ENCODE measurements around the gene JAK3. TPM values are rescaled to one million over a fixed set of nuclear protein-coding genes. Genes with fewer than 3 reads are reported as not detected.

Gene JAK3
- total RNA-seq, 1 experiment from 2014 or later = 4.4 TPM

DNA sequence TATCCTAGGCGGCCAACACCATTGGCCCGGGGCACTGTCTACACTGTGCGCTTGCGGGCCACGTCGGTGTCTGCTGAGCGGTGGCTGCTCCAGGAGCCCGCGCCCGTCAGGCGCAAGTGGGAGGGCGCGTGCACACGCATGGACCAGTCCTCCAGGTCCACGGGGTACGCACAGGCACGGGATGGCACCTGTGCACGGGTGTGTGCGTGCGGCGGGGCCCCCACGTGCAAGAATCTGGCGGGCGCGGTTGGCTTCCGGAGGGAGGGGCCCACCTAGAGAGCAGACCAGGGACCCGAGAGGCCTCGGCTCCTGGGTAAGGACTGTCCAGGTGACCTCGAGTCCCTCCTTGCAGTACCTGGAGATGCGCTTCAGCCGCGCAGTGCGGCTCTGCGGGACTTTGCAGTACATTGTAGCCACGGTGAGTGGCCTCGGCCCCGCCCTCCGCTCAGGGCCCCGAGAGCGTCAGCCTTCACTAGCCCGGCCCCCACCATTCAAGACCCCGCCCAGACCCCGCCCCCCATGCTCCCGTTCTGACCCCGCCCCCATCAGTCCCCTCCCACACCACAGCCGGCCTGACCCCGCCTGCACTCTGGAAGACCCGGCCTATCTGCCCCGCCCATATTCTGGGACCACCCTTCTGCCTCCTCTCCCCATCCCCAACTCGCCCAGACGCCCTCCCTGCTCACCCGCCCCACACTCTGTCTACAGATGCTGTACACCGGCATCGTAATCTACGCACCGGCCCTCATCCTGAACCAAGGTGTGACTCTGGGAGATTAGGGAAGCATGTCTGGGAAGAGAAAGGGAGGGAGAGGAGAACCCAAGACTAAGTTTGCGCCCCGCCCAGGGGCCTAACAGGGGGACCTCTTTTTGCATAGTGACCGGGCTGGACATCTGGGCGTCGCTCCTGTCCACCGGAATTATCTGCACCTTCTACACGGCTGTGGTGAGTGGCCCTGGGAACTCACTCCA lies 26.3 kb upstream of the JAK3 start (continued):
- no peak for TF ChIP-seq SMAD3 (CRISPR knock-in tag; IDR thresholded peaks at IDR 0.05; ENCODE audit: borderline replicate concordance)
- no peak for TF ChIP-seq PRRX2 (CRISPR knock-in tag; IDR thresholded peaks at IDR 0.05)
- no peak for TF ChIP-seq SMAD4 (CRISPR knock-in tag; IDR thresholded peaks at IDR 0.05)
- TF ChIP-seq, protein P1, sequence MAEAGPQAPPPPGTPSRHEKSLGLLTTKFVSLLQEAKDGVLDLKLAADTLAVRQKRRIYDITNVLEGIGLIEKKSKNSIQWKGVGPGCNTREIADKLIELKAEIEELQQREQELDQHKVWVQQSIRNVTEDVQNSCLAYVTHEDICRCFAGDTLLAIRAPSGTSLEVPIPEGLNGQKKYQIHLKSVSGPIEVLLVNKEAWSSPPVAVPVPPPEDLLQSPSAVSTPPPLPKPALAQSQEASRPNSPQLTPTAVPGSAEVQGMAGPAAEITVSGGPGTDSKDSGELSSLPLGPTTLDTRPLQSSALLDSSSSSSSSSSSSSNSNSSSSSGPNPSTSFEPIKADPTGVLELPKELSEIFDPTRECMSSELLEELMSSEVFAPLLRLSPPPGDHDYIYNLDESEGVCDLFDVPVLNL (CRISPR knock-in tag; IDR thresholded peaks at IDR 0.05; ENCODE audit: borderline replicate concordance, low read depth) = no peak
- no peak for TF ChIP-seq ZBTB21 (CRISPR knock-in tag; IDR thresholded peaks at IDR 0.05; ENCODE audit: borderline replicate concordance)
- TF ChIP-seq, protein P2, sequence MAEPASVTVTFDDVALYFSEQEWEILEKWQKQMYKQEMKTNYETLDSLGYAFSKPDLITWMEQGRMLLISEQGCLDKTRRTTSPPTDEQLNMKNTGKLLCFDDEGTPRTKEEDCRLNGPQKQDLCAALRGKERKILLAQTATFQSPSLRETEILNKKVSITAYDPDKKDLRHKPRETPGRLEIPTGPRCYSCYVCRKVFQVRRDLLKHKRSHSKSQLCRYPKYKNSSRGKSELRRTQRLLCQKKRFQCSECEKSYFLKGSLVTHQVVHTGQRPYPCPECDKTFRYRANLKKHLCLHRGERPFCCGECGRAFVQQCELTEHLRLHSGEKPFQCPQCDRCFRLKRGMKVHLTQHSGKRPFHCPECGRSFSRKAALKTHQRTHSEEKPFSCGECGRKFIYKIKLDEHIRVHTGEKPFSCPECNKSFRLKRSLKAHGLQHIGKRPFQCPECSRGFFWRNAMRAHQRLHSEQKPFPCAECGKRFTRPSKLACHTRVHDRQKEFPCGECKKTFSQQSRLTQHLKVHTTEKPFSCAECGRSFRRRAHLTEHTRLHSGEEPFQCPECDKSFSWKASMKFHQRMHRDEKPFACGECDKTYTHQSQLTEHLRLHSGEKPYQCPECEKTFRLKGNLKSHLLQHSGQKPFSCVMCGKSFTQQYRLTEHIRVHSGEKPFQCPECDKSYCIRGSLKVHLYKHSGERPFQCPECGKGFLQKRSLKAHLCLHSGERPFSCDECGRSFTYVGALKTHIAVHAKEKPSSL (CRISPR knock-in tag; conservative IDR thresholded peaks at IDR 0.05) = no peak
- TF ChIP-seq CREB1 (CRISPR knock-in tag; IDR thresholded peaks at IDR 0.05) = no peak
- TF ChIP-seq, protein P3, sequence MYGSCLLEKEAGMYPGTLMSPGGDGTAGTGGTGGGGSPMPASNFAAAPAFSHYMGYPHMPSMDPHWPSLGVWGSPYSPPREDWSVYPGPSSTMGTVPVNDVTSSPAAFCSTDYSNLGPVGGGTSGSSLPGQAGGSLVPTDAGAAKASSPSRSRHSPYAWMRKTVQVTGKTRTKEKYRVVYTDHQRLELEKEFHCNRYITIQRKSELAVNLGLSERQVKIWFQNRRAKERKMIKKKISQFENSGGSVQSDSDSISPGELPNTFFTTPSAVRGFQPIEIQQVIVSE (CRISPR knock-in tag; IDR thresholded peaks at IDR 0.05; ENCODE audit: borderline replicate concordance) = no peak
- TF ChIP-seq, protein P4, sequence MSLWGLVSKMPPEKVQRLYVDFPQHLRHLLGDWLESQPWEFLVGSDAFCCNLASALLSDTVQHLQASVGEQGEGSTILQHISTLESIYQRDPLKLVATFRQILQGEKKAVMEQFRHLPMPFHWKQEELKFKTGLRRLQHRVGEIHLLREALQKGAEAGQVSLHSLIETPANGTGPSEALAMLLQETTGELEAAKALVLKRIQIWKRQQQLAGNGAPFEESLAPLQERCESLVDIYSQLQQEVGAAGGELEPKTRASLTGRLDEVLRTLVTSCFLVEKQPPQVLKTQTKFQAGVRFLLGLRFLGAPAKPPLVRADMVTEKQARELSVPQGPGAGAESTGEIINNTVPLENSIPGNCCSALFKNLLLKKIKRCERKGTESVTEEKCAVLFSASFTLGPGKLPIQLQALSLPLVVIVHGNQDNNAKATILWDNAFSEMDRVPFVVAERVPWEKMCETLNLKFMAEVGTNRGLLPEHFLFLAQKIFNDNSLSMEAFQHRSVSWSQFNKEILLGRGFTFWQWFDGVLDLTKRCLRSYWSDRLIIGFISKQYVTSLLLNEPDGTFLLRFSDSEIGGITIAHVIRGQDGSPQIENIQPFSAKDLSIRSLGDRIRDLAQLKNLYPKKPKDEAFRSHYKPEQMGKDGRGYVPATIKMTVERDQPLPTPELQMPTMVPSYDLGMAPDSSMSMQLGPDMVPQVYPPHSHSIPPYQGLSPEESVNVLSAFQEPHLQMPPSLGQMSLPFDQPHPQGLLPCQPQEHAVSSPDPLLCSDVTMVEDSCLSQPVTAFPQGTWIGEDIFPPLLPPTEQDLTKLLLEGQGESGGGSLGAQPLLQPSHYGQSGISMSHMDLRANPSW (CRISPR knock-in tag; conservative IDR thresholded peaks at IDR 0.05; ENCODE audit: low read depth) = no peak
- no peak for TF ChIP-seq SOX15 (CRISPR knock-in tag; IDR thresholded peaks at IDR 0.05)
- TF ChIP-seq, protein P5, sequence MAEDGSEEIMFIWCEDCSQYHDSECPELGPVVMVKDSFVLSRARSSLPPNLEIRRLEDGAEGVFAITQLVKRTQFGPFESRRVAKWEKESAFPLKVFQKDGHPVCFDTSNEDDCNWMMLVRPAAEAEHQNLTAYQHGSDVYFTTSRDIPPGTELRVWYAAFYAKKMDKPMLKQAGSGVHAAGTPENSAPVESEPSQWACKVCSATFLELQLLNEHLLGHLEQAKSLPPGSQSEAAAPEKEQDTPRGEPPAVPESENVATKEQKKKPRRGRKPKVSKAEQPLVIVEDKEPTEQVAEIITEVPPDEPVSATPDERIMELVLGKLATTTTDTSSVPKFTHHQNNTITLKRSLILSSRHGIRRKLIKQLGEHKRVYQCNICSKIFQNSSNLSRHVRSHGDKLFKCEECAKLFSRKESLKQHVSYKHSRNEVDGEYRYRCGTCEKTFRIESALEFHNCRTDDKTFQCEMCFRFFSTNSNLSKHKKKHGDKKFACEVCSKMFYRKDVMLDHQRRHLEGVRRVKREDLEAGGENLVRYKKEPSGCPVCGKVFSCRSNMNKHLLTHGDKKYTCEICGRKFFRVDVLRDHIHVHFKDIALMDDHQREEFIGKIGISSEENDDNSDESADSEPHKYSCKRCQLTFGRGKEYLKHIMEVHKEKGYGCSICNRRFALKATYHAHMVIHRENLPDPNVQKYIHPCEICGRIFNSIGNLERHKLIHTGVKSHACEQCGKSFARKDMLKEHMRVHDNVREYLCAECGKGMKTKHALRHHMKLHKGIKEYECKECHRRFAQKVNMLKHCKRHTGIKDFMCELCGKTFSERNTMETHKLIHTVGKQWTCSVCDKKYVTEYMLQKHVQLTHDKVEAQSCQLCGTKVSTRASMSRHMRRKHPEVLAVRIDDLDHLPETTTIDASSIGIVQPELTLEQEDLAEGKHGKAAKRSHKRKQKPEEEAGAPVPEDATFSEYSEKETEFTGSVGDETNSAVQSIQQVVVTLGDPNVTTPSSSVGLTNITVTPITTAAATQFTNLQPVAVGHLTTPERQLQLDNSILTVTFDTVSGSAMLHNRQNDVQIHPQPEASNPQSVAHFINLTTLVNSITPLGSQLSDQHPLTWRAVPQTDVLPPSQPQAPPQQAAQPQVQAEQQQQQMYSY (CRISPR knock-in tag; IDR thresholded peaks at IDR 0.05) = 0 out of 2 replicates have a peak, but pooled peaks have one; percentile 21
- TF ChIP-seq SP1 (CRISPR knock-in tag; conservative IDR thresholded peaks at IDR 0.05) = peak; percentile 41
- peak; percentile 26; the same call in 1 of the 2 replicates for TF ChIP-seq CREM (CRISPR knock-in tag; IDR thresholded peaks at IDR 0.05)
- no peak for TF ChIP-seq FOXK1 (CRISPR knock-in tag; IDR thresholded peaks at IDR 0.05)
- TF ChIP-seq EMX1 (CRISPR knock-in tag; IDR thresholded peaks at IDR 0.05) = no peak
- TF ChIP-seq, protein P6, sequence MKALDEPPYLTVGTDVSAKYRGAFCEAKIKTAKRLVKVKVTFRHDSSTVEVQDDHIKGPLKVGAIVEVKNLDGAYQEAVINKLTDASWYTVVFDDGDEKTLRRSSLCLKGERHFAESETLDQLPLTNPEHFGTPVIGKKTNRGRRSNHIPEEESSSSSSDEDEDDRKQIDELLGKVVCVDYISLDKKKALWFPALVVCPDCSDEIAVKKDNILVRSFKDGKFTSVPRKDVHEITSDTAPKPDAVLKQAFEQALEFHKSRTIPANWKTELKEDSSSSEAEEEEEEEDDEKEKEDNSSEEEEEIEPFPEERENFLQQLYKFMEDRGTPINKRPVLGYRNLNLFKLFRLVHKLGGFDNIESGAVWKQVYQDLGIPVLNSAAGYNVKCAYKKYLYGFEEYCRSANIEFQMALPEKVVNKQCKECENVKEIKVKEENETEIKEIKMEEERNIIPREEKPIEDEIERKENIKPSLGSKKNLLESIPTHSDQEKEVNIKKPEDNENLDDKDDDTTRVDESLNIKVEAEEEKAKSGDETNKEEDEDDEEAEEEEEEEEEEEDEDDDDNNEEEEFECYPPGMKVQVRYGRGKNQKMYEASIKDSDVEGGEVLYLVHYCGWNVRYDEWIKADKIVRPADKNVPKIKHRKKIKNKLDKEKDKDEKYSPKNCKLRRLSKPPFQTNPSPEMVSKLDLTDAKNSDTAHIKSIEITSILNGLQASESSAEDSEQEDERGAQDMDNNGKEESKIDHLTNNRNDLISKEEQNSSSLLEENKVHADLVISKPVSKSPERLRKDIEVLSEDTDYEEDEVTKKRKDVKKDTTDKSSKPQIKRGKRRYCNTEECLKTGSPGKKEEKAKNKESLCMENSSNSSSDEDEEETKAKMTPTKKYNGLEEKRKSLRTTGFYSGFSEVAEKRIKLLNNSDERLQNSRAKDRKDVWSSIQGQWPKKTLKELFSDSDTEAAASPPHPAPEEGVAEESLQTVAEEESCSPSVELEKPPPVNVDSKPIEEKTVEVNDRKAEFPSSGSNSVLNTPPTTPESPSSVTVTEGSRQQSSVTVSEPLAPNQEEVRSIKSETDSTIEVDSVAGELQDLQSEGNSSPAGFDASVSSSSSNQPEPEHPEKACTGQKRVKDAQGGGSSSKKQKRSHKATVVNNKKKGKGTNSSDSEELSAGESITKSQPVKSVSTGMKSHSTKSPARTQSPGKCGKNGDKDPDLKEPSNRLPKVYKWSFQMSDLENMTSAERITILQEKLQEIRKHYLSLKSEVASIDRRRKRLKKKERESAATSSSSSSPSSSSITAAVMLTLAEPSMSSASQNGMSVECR (CRISPR knock-in tag; IDR thresholded peaks at IDR 0.05; ENCODE audit: borderline replicate concordance) = no peak
- TF ChIP-seq, protein P7, sequence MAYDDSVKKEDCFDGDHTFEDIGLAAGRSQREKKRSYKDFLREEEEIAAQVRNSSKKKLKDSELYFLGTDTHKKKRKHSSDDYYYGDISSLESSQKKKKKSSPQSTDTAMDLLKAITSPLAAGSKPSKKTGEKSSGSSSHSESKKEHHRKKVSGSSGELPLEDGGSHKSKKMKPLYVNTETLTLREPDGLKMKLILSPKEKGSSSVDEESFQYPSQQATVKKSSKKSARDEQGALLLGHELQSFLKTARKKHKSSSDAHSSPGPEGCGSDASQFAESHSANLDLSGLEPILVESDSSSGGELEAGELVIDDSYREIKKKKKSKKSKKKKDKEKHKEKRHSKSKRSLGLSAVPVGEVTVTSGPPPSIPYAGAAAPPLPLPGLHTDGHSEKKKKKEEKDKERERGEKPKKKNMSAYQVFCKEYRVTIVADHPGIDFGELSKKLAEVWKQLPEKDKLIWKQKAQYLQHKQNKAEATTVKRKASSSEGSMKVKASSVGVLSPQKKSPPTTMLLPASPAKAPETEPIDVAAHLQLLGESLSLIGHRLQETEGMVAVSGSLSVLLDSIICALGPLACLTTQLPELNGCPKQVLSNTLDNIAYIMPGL (CRISPR knock-in tag; IDR thresholded peaks at IDR 0.05) = no peak
- TF ChIP-seq IRF2 (CRISPR knock-in tag; IDR thresholded peaks at IDR 0.05; ENCODE audit: borderline replicate concordance, low read depth) = no peak
- no peak for TF ChIP-seq ZNF263 (CRISPR knock-in tag; IDR thresholded peaks at IDR 0.05; ENCODE audit: low read depth)
- TF ChIP-seq NFATC4 (CRISPR knock-in tag; IDR thresholded peaks at IDR 0.05) = no peak

Data from WTC11 (cell line).